HG02759 (cell line): Measurements from ENCODE around the gene OR2F1.

Experiments
- ATAC-seq: cut with Tn5 transposase; IDR thresholded peaks from one replicate; pipeline ENCODE4 v1.9.1; 2021; ENCODE audit warnings: mild to moderate bottlenecking, moderate library complexity; ENCODE audit not compliant: unreplicated experiment

OR2F1 gene

GRCh38 chr7:143953421-143953820 is 1.2 kb upstream of the OR2F1 start:
- no peak for ATAC-seq

- ATAC-seq = no peak
These were observed 509 bp upstream of the OR2F1 start for GRCh38 chr7:143954135-143954534.

- ATAC-seq = no peak
These were observed 4.1 kb downstream of the OR2F1 start for GRCh38 chr7:143958781-143959180.

GRCh38 chr7:143960813-143961610 is 6.4 kb downstream of the OR2F1 start:
- no peak for ATAC-seq

- ATAC-seq = no peak
These were observed 10.6 kb downstream of the OR2F1 start for GRCh38 chr7:143965280-143965679.

- no peak for ATAC-seq
These were observed 12.8 kb downstream of the OR2F1 start for GRCh38 chr7:143967398-143967797.

- no peak for ATAC-seq
These were observed 19.3 kb downstream of the OR2F1 start for GRCh38 chr7:143973870-143974416.

- ATAC-seq = no peak
These were observed 19.8 kb downstream of the OR2F1 start for GRCh38 chr7:143974459-143974858.

- ATAC-seq = no peak
These were observed 21.0 kb downstream of the OR2F1 start for GRCh38 chr7:143975617-143976016.

- no peak for ATAC-seq
These were observed 23.9 kb downstream of the OR2F1 start for GRCh38 chr7:143978585-143978984.

GRCh38 chr7:143979359-143979758 is 24.7 kb downstream of the OR2F1 start:
- ATAC-seq = no peak

GRCh38 chr7:143979998-143980397 is 25.4 kb downstream of the OR2F1 start:
- no peak for ATAC-seq

GRCh38 chr7:143980746-143981510 is 26.3 kb downstream of the OR2F1 start:
- no peak for ATAC-seq

GRCh38 chr7:143983960-143984359 is 29.3 kb downstream of the OR2F1 start:
- ATAC-seq = no peak

GRCh38 chr7:143987513-143987912 is 32.9 kb downstream of the OR2F1 start:
- ATAC-seq = peak; percentile 49

- no peak for ATAC-seq
These were observed 34.5 kb downstream of the OR2F1 start for GRCh38 chr7:143988976-143989745.

- ATAC-seq = no peak
These were observed 38.0 kb downstream of the OR2F1 start for GRCh38 chr7:143992670-143993069.

- no peak for ATAC-seq
These were observed 39.3 kb downstream of the OR2F1 start for GRCh38 chr7:143993924-143994323.

GRCh38 chr7:144000020-144000419 is 45.4 kb downstream of the OR2F1 start, which contains the start of gene OR6B1:
TSS of gene OR6B1 (plus strand) at chr7:144000320. CDS start at chr7:144003997, 3,677 bp downstream.
- ATAC-seq = no peak

- no peak for ATAC-seq
These were observed 46.9 kb downstream of the OR2F1 start for GRCh38 chr7:144001543-144001942.

GRCh38 chr7:144004703-144005102 is 50.1 kb downstream of the OR2F1 start:
- ATAC-seq = no peak
